Fibroblast of lung (primary cell): ENCODE data around the gene RSPH9. TPM values are rescaled to one million over a fixed set of nuclear protein-coding genes. Genes with fewer than 3 reads are reported as not detected.

Source experiments
- DNase-seq, 2 donors: peaks; one replicate each; pipeline versions ENCODE4 v3.0.0 to v3.0.0-alpha.2; 2010; ENCODE audit warnings: low read depth in 2 of 2
- H2AFZ ChIP-seq: 2 replicates; pipeline ENCODE4 v1.5.1; 2012; ENCODE audit warnings: low read length, control low read depth, inconsistent platforms
- H3K27ac ChIP-seq: 2 replicates; pipeline ENCODE4 v1.5.1; 2011; ENCODE audit warnings: low read length, control low read depth; ENCODE audit not compliant: insufficient read depth
- H3K27me3 ChIP-seq: 2 replicates; pipeline ENCODE4 v1.5.1; 2011; ENCODE audit warnings: mild to moderate bottlenecking, low read length; ENCODE audit not compliant: control insufficient read depth, insufficient read depth
- H3K36me3 ChIP-seq: 2 replicates; pipeline ENCODE4 v1.5.1; 2011; ENCODE audit warnings: low read length; ENCODE audit not compliant: control insufficient read depth, insufficient read depth
- H3K4me1 ChIP-seq: 2 replicates; pipeline ENCODE4 v1.5.1; 2011; ENCODE audit warnings: low read length; ENCODE audit not compliant: control insufficient read depth, insufficient read depth; ENCODE audit errors: extremely low read depth
- H3K4me2 ChIP-seq: 2 replicates; pipeline ENCODE4 v1.5.1; 2011; ENCODE audit warnings: low read length, control low read depth; ENCODE audit not compliant: insufficient read depth; ENCODE audit errors: extremely low read depth
- H3K4me3 ChIP-seq, 4 experiments: fragments of 200-600 bp in 1 of 4; sonication (generic) in 1 of 4; replicated peaks in 1 of 4; 2 replicates each; pipeline ENCODE4 v1.5.1; 2011 to 2016; ENCODE audit warnings: low read length in 4 of 4, low read depth in 3 of 4, mild to moderate bottlenecking in 3 of 4, control low read depth in 2 of 4, inconsistent platforms in 1 of 4, mixed read lengths in 1 of 4; ENCODE audit not compliant: insufficient read depth in 1 of 4; ENCODE audit errors: control extremely low read depth in 1 of 4
- H3K79me2 ChIP-seq: 2 replicates; pipeline ENCODE4 v1.5.1; 2012; ENCODE audit warnings: mild to moderate bottlenecking, low read length, inconsistent platforms; ENCODE audit not compliant: control insufficient read depth, insufficient read depth
- H3K9ac ChIP-seq: 2 replicates; pipeline ENCODE4 v1.5.1; 2011; ENCODE audit warnings: mild to moderate bottlenecking, low read length, control low read depth; ENCODE audit not compliant: insufficient read depth
- H3K9me3 ChIP-seq: 2 replicates; pipeline ENCODE4 v1.5.1; 2012; ENCODE audit warnings: low read depth, low read length; ENCODE audit not compliant: control insufficient read depth, insufficient read depth
- H4K20me1 ChIP-seq: 2 replicates; pipeline ENCODE4 v1.5.1; 2011; ENCODE audit warnings: low read length; ENCODE audit not compliant: control insufficient read depth, insufficient read depth; ENCODE audit errors: extremely low read depth
- EZH2 ChIP-seq: IDR thresholded peaks from 2 replicates; pipeline ENCODE4 v1.5.1; 2012; ENCODE audit warnings: low read length, control low read depth, mild to moderate bottlenecking; ENCODE audit errors: missing control alignments
- polyA plus RNA-seq, 2 donors: library from polyadenylated mRNA; depleted of rRNA in 1 of 2; stranded (reverse) in 1 of 2; unstranded in 1 of 2; fragments of >200 nt; gene quantifications; 2 replicates each; pipeline ENCODE4 v1.2.1, GENCODE V29; 2011 to 2012; ENCODE audit warnings: missing spikeins in 1 of 2
- total RNA-seq: library from RNA; depleted of rRNA; stranded (reverse); fragments of >200 nt; gene quantifications from 2 replicates; pipeline ENCODE4 v1.2.1, GENCODE V29; 2014
- TF ChIP-seq, protein P1 (sequence below), 2 donors: IDR thresholded peaks in 1 of 2; conservative IDR thresholded peaks in 1 of 2; 1 replicate in 1 of 2; 2 replicates in 1 of 2; pipeline ENCODE4 v1.5.1; 2011 to 2012; ENCODE audit warnings: low read length in 2 of 2, control low read depth in 1 of 2, inconsistent platforms in 1 of 2, low read depth in 1 of 2, mild to moderate bottlenecking in 1 of 2

RSPH9 gene
- total and polyA plus RNA-seq, 2 donors (not counting 1 experiment from before 2014, with no cell fraction given): 0.87 to 1.7 TPM

DNA sequence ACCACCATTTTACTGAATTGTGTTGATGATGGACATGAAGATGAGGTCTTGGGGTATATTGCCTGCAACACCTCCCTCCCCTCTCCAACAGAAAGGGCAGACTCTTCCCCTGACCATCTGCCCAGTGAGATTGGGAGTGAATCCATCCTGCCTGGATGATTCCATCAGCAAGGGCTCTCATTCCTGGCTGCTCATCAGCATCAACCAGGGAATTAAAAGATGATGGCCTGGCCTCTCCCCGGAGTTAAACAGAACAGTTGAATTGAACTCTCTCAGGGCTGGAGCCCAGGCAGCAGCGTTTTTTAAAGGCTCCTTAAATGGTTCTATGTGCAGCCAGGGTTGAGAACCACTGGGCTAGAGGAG, 57.3 kb downstream of the RSPH9 start:
- Histone ChIP-seq H3K27me3 (no peaks in the 10 kb centered on the region), H4K20me1 (no peaks in the 10 kb centered on the region), H2AFZ (no peak overlapping the region), H3K27ac (peak overlapping the region; percentile 71), H3K9me3 (no peaks in the 10 kb centered on the region), H3K9ac (no peak overlapping the region), H3K4me1 (peaks cover 33% of the 10 kb centered on the region), H3K4me3 (no peak overlapping the region), H3K36me3 (no peaks in the 10 kb centered on the region), H3K4me2 (peak overlapping the region; percentile 28), H3K79me2 (no peaks in the 10 kb centered on the region)
- no peak for DNase-seq
- no peak for TF ChIP-seq EZH2
- TF ChIP-seq, protein P1, sequence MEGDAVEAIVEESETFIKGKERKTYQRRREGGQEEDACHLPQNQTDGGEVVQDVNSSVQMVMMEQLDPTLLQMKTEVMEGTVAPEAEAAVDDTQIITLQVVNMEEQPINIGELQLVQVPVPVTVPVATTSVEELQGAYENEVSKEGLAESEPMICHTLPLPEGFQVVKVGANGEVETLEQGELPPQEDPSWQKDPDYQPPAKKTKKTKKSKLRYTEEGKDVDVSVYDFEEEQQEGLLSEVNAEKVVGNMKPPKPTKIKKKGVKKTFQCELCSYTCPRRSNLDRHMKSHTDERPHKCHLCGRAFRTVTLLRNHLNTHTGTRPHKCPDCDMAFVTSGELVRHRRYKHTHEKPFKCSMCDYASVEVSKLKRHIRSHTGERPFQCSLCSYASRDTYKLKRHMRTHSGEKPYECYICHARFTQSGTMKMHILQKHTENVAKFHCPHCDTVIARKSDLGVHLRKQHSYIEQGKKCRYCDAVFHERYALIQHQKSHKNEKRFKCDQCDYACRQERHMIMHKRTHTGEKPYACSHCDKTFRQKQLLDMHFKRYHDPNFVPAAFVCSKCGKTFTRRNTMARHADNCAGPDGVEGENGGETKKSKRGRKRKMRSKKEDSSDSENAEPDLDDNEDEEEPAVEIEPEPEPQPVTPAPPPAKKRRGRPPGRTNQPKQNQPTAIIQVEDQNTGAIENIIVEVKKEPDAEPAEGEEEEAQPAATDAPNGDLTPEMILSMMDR (conservative IDR thresholded peaks at IDR 0.05 in 1 of 2, IDR thresholded peaks at IDR 0.05 in 1 of 2; ENCODE audit: low read depth in 1 of 2, low read length in 2 of 2): no peak

DNA sequence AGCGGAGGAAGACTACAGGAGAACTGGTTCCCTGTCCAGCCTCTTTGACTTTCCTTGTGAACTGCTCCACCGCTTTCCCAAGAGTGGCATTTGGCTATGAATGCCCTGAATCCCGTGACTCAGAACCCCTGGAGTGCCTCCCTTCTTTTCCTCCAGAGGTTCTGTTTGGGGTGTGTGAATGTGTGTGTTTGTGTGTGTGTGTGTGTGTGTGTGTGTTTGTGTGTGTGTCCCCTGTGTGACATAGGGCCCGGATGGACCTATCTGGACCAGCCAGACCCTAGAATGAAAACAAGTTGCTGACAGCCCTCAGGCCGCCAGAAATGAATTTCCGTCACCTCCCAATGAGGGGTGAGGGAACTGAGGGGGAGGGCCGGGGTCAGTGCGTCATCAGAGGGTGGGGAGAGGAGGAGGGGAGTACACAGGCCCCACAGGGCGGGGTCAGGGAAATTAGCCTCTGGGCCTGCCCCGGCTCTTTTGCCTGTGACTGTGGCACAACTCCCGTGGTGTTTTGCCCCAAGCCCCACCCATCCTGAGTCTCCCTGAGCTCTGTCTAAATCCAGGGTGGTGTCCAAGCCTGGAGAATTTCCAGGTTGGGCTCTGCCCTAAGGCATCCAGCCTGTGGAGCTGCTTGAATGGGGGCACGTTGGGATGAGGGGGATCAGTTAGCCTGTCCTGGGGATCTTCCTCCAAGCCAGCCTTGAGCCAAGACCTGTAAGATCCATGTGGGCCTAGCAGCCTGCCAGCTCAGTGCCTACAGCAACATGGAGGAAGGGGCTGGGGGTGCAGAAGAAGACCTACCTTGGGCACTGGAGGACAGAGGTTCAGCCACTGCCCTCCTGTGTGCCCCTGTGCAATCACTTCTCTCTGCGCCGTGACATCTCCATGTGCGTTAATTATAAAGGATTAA, 58.0 kb downstream of the RSPH9 start:
- H3K27me3 ChIP-seq: no peaks in the 10 kb centered on the region

More for the DNA sequence above, 58.0 kb downstream of the RSPH9 start:
- peak overlapping the region; percentile 28 for H3K4me2 ChIP-seq
- H4K20me1 ChIP-seq: no peaks in the 10 kb centered on the region
- no peaks in the 10 kb centered on the region for H3K79me2 ChIP-seq
- no peaks in the 10 kb centered on the region for H3K9me3 ChIP-seq
- peaks cover 33% of the 10 kb centered on the region for H3K4me1 ChIP-seq
- no peak overlapping the region for H3K9ac ChIP-seq
- H3K27ac ChIP-seq: peak overlapping the region; percentile 71
- DNase-seq: peak; percentile 79 to 98
- TF ChIP-seq, protein P1 (conservative IDR thresholded peaks at IDR 0.05 in 1 of 2, IDR thresholded peaks at IDR 0.05 in 1 of 2; ENCODE audit: low read depth in 1 of 2, low read length in 2 of 2): no peak
- no peak for TF ChIP-seq EZH2
- H3K4me3 ChIP-seq: no peak overlapping the region
- peak overlapping the region; percentile 43 for H2AFZ ChIP-seq
- H3K36me3 ChIP-seq: no peaks in the 10 kb centered on the region
